Measurements from ENCODE around the gene LRIG1. TPM values are rescaled to one million over a fixed set of nuclear protein-coding genes. Genes with fewer than 3 reads are reported as not detected.

The LRIG1 gene
- total RNA-seq, 4 donors from 2014 or later: 42.3 to 152 (median 66.1) TPM

DNA sequence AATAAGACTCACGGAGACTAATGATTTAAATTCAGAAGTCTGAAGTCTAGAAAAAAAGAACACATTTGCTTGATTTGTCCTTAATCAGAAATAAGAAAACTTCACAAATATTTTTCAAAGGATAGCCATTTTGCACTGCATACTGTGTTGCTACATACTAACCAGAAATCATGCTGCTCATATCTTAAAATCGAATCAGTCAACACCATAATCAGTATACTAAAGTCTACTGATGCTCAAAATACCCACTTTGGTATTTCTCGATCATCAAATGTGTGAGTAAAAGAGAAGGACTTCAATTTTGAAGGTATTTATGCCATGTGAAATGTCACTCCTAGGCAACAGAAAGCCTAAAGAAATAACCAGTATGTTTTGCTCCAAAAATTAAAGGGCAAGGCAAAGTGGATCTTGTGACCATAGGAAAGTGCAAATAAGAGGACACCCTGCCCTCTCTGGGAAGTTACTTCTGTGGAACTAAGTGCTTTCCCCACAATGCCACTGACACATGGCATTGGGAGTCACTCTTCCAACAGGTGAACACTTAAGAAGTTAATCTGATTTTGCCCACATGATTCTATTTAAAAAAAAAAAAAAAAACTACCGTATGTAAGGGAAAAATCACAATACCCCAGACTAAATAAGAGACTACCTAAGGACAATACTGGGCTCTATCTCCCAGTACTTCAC lies 2.7 kb downstream of the LRIG1 start:
- TF ChIP-seq, protein P1, sequence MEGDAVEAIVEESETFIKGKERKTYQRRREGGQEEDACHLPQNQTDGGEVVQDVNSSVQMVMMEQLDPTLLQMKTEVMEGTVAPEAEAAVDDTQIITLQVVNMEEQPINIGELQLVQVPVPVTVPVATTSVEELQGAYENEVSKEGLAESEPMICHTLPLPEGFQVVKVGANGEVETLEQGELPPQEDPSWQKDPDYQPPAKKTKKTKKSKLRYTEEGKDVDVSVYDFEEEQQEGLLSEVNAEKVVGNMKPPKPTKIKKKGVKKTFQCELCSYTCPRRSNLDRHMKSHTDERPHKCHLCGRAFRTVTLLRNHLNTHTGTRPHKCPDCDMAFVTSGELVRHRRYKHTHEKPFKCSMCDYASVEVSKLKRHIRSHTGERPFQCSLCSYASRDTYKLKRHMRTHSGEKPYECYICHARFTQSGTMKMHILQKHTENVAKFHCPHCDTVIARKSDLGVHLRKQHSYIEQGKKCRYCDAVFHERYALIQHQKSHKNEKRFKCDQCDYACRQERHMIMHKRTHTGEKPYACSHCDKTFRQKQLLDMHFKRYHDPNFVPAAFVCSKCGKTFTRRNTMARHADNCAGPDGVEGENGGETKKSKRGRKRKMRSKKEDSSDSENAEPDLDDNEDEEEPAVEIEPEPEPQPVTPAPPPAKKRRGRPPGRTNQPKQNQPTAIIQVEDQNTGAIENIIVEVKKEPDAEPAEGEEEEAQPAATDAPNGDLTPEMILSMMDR (IDR thresholded peaks at IDR 0.05; ENCODE audit: low read depth): no peak

DNA sequence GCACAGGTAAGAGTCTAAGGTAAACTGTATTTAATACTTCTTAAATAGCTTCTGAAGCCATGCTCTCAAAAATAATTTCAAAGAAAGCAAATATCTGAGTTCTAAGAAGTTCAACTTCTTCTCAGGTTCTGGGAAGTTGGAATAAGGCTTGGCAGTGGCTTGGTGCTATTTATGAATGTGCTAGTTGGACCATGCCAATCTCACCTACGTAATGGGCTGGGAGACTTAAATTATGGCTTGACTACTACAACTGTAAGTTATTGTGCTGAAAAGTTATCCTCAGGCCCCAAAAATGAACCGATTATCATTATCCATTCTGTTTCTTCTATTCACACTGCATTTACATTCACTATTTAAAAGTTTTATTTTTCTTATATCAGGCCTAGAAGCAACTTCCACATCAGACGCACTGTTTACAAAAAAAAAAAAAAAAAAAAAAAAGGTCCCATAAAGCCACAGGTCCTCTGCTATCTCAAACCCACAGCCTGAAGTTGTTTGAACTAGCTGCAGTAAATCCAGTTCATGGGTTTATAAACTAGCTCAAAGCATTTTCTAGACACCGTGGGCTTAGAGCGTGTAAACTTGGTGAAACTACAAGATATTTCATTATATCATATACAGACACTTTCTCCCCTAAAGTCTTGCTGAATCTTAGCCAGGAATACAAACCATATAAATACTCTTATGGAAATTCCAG lies 3.4 kb downstream of the LRIG1 start:
- TF ChIP-seq, protein P1 (IDR thresholded peaks at IDR 0.05; ENCODE audit: low read depth): no peak

DNA sequence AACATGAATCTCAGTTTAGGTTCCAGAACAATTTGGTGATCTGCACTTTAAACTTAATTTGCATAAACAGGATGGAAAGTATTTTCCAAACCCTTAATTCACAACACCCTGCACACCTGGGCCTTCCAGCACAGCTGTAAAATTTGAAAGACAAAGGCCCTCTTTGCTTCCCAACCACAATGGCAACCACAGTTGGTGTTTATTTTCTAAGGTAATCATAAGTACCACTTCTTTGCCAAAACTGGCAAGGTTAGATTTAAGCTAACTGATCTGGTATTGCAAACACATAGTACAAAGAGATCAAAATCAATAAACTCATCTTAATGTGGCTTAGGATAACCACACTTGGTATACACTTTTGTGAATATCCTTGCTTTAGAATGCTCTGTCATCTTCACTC lies 4.1 kb downstream of the LRIG1 start:
- TF ChIP-seq, protein P1 (IDR thresholded peaks at IDR 0.05; ENCODE audit: low read depth): no peak

DNA sequence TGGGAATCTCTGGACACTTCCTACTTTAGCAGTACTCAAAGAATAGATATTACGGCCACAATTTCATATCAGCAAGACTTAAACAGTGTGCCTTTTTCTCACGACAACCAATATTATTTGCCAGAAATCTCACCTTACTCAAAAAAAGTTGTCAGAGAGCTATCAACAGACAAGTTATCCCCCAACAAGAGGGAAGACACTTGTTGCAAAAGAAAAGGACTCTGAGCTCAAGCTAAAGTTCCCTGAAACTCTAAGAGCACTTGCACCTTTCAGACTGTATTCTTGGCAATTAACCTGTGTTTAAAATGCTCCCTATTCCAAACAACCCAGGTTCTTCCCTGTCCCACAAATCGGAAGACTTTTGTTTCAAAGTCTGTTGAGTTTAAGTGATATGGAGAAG lies 4.5 kb downstream of the LRIG1 start:
- TF ChIP-seq, protein P1 (IDR thresholded peaks at IDR 0.05; ENCODE audit: low read depth): no peak

DNA sequence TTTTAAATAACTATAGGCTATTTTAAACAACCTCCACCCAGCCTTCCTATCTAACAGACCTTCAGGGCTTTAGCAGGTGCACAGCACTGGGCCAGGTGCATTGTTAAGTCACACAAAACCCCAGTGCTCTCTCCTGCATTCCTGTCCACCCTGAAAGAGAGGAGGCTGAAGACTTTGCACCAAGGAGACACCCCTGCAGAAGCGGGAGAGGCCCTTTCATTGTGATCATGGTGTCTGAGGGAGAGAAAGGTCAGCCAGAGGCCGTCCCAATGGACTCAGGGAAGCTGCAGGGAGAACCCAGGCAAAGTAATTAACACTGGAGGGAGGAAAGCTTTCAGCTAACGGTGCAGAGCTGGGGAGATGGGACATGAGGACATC lies 5.2 kb downstream of the LRIG1 start:
- TF ChIP-seq, protein P1 (IDR thresholded peaks at IDR 0.05; ENCODE audit: low read depth): no peak

DNA sequence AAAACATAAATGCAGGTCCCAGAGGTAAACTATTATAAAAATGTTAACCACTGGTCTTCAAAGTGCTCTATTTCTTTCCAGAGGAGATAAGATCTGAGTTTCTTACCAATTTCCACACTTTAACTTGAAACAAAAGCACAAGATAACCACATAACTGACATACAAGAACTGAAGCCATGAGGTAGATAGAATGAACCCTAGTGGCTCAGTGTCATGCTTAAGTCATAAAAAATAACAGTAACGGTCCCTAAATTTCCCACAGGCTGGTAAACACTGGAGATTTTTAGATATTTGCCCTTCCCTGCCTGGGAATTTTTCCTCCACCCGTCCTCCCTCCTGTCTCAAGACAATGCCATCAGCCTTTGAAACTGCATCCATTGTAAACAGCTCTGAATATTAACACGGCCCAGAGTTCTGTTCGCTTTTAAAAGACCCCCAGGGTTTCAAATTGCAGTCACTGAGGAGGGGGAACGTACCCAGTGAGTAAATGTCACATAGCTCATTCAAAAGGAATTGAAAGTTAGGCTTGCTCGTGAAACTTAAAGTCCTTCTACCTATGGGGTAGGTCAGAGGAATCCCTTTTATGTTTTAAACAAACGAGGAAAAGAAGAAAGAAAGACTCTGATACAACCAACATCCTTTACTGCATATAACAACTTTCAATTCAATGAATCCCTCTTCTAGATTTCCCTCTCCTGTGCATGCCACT lies 5.7 kb downstream of the LRIG1 start:
- TF ChIP-seq, protein P1 (IDR thresholded peaks at IDR 0.05; ENCODE audit: low read depth): no peak

DNA sequence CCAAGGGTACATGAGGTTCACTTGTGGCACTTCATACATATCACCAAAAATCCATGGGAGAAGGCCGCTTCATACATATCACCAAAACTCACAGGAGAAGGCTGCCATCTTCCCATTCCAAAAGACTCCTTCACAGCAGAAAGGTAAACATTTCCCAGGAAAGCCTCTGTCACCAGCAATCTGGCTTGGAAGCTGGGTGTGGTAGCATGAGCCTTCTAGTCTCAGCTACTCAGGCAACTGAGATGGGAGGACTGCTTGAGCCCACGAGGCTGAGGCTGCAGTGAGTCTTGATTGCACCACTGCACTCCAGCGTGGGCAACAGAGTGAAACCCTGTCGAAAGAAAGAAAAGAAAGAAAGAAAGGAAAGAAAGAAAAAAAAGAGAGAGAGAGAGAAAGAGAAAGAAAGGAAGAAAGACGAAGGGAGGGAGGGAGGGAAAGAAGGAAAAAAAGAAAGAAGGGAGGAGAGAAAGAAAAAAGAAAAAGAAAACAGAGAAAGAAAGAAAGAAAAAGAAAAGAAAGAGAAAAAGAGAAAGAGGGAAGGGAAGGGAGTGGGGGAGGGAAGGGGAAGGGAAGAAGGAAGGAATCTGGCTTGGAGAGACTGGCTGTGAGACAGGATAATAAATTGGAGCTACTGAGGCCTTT lies 7.2 kb downstream of the LRIG1 start:
- TF ChIP-seq, protein P1 (IDR thresholded peaks at IDR 0.05; ENCODE audit: low read depth): no peak

Measured in subcutaneous adipose tissue (tissue), 4 donors.